GM19455 (cell line): Measurements from ENCODE around the gene DYRK1A.

Experiments used
- ATAC-seq: cut with Tn5 transposase; IDR thresholded peaks from one replicate; pipeline ENCODE4 v1.9.1; 2021; ENCODE audit not compliant: unreplicated experiment

The DYRK1A gene

GRCh38 chr21:37384416-37384815 is 17.8 kb downstream of the DYRK1A start:
- ATAC-seq, result no peak

GRCh38 chr21:37385179-37385765 is 18.7 kb downstream of the DYRK1A start:
- ATAC-seq, result no peak

- ATAC-seq, result no peak
Measured at GRCh38 chr21:37386151-37386550, 19.6 kb downstream of the DYRK1A start.

- no peak for ATAC-seq
Measured at GRCh38 chr21:37389456-37389855, 22.9 kb downstream of the DYRK1A start.

GRCh38 chr21:37391666-37392065 is 25.1 kb downstream of the DYRK1A start:
- no peak for ATAC-seq

GRCh38 chr21:37392441-37392840 is 25.9 kb downstream of the DYRK1A start:
- ATAC-seq, result no peak

- ATAC-seq, result no peak
Measured at GRCh38 chr21:37393030-37393429, 26.5 kb downstream of the DYRK1A start.

GRCh38 chr21:37393786-37394185 is 27.2 kb downstream of the DYRK1A start:
- ATAC-seq, result no peak

- no peak for ATAC-seq
Measured at GRCh38 chr21:37395961-37396360, 29.4 kb downstream of the DYRK1A start.

- no peak for ATAC-seq
Measured at GRCh38 chr21:37396855-37397254, 30.3 kb downstream of the DYRK1A start.

GRCh38 chr21:37398697-37399096 is 32.1 kb downstream of the DYRK1A start:
- ATAC-seq, result no peak

- ATAC-seq, result no peak
Measured at GRCh38 chr21:37402251-37402867, 35.8 kb downstream of the DYRK1A start.

- ATAC-seq, result no peak
Measured at GRCh38 chr21:37405629-37406028, 39.1 kb downstream of the DYRK1A start.

- peak; percentile 48 for ATAC-seq
Measured at GRCh38 chr21:37407719-37408420, 41.3 kb downstream of the DYRK1A start.

- ATAC-seq, result no peak
Measured at GRCh38 chr21:37408464-37409193, 42.1 kb downstream of the DYRK1A start.

GRCh38 chr21:37410639-37411038 is 44.1 kb downstream of the DYRK1A start:
- ATAC-seq, result no peak

GRCh38 chr21:37412603-37413360 is 46.2 kb downstream of the DYRK1A start:
- ATAC-seq, result no peak

- no peak for ATAC-seq
Measured at GRCh38 chr21:37413553-37414291, 47.1 kb downstream of the DYRK1A start.

GRCh38 chr21:37414292-37415253 is 48.0 kb downstream of the DYRK1A start:
- no peak for ATAC-seq
